Suprapubic skin (tissue), 3 donors: ENCODE measurements around the gene AP1S3.

Source experiments
- EP300 ChIP-seq: sonication (generic); formaldehyde crosslinking; IDR thresholded peaks from one replicate; pipeline ENCODE4 v1.6.1; 2017; ENCODE audit warnings: antibody characterized with exemption
- TF ChIP-seq, protein P1 (sequence below), 2 donors: fragments of 200-600 bp in 1 of 2; fragments of 450-650 bp in 1 of 2; sonication (generic) in 1 of 2; IDR thresholded peaks; one replicate each; pipeline ENCODE4 v1.5.1; 2016 to 2019; ENCODE audit warnings: antibody characterized with exemption in 2 of 2, mild to moderate bottlenecking in 1 of 2, moderate library complexity in 1 of 2

DNA sequence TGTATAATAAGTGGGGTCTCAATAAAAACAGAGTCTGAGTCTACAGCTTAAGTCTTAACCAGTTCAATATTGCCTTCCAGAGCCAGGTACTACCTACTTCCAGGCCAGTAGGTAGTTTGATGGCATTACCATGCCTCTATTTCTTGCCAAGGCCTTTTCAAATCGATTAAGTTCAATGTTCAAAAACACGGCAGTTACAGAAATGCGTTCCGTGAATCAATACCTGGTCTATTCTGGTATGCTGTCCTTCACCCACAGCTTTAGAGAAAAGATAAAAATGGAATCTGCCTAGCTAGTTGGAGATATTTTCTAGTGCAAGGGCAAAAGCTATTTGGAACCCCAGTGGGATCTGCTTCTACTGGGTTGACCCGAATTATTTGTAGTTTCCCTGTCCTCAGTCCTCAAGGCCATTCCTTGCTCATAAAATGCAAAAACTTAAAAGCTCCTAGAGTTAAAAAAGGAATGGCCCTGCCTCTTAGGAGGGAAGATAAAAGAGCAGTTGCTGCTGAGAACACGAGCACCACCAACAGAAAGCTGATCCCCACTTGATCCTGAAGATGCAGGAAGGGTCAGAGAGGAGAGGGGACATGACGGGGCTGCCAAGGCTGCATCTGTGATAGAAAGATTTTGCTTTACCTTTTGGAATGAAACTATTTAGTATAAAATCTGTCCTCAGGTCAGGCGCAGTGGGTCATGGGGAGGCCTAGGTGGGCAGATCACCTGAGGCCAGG, 125.6 kb downstream of the AP1S3 start:
- TF ChIP-seq EP300: no peak
- TF ChIP-seq, protein P1, sequence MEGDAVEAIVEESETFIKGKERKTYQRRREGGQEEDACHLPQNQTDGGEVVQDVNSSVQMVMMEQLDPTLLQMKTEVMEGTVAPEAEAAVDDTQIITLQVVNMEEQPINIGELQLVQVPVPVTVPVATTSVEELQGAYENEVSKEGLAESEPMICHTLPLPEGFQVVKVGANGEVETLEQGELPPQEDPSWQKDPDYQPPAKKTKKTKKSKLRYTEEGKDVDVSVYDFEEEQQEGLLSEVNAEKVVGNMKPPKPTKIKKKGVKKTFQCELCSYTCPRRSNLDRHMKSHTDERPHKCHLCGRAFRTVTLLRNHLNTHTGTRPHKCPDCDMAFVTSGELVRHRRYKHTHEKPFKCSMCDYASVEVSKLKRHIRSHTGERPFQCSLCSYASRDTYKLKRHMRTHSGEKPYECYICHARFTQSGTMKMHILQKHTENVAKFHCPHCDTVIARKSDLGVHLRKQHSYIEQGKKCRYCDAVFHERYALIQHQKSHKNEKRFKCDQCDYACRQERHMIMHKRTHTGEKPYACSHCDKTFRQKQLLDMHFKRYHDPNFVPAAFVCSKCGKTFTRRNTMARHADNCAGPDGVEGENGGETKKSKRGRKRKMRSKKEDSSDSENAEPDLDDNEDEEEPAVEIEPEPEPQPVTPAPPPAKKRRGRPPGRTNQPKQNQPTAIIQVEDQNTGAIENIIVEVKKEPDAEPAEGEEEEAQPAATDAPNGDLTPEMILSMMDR (IDR thresholded peaks at IDR 0.05): no peak
